ENCODE measurements around the gene TSPAN14.

DNA sequence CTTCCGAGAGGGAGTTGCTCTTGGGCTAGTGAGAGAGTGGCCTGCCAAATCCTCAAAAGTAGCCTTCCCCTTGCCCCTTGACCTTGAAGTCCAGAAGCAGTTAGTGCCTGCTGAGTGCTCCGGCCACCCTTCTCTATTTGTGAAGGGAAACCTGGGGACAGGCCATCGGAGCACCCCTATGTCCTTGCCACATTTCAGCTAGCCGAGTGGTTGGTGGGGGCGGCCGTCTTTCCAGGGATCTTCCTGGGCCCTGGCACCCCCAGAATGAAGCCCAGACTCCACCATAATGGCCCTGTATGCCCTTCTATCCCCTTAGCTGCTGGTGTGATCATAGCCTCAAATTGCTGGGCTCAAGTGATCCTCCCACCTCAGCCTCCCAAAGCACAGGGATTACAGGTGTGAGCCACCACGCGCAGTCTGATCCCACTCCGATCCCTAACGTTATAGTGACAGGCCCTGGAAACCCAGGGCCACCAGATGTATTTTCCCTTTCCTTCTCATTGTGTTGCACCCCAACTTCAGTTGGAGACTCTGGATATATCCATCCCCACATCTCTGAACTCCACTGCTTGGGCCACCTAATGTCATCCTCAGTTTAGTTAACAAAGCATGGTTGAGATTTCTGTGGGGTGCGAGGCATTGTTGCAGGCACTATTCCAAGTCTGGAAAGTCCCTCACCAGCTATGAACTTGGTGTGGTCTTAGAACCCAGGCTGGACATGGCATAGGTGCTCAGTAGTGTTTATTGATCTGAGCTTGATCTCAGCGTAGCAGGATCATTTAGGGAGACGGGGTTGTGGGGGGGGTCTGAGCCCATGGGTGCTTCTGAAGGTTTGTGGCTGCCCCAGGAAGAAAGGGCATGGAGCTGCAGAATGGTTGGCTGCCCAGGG lies 1.6 kb downstream of the TSPAN14 start:
- TF ChIP-seq, protein P1, sequence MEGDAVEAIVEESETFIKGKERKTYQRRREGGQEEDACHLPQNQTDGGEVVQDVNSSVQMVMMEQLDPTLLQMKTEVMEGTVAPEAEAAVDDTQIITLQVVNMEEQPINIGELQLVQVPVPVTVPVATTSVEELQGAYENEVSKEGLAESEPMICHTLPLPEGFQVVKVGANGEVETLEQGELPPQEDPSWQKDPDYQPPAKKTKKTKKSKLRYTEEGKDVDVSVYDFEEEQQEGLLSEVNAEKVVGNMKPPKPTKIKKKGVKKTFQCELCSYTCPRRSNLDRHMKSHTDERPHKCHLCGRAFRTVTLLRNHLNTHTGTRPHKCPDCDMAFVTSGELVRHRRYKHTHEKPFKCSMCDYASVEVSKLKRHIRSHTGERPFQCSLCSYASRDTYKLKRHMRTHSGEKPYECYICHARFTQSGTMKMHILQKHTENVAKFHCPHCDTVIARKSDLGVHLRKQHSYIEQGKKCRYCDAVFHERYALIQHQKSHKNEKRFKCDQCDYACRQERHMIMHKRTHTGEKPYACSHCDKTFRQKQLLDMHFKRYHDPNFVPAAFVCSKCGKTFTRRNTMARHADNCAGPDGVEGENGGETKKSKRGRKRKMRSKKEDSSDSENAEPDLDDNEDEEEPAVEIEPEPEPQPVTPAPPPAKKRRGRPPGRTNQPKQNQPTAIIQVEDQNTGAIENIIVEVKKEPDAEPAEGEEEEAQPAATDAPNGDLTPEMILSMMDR (conservative IDR thresholded peaks at IDR 0.05; ENCODE audit: low read length): no peak
- no peak for TF ChIP-seq EZH2phosphoT487 (IDR thresholded peaks at IDR 0.05; ENCODE audit: borderline replicate concordance, low read depth, low read length)
